ENCODE data around the gene ARID3A.
A peak's percentile ranks its signal among the peaks of the same experiment; 100 is the strongest.
"Not testable (repeated sequence)": the region's sequence is repeated elsewhere in the genome, so short reads cannot be mapped to it uniquely, and the experiment has no call there.

The ARID3A gene

GRCh38 chr19:925526-926322 lies at the start of gene ARID3A:
TSS of gene ARID3A (plus strand) at chr19:926035. CDS start at chr19:929529, 3,494 bp downstream.
- DNase-seq (ENCODE audit: low spot score) = peak; percentile 89

GRCh38 chr19:876089-876488 lies 49.7 kb upstream of the ARID3A start:
- DNase-seq (ENCODE audit: low spot score) = no peak

GRCh38 chr19:876780-877314 lies 49.0 kb upstream of the ARID3A start:
- no peak for DNase-seq (ENCODE audit: low spot score)

- DNase-seq (ENCODE audit: low spot score) = not testable (repeated sequence)
Observed at GRCh38 chr19:877992-878660, 47.7 kb upstream of the ARID3A start.

GRCh38 chr19:878751-879561 lies 46.9 kb upstream of the ARID3A start:
- not testable (repeated sequence) for DNase-seq (ENCODE audit: low spot score)

GRCh38 chr19:879711-880438 lies 46.0 kb upstream of the ARID3A start:
- DNase-seq (ENCODE audit: low spot score) = no peak

GRCh38 chr19:881385-882071 lies 44.3 kb upstream of the ARID3A start:
- no peak for DNase-seq (ENCODE audit: low spot score)

GRCh38 chr19:882871-883497 lies 42.9 kb upstream of the ARID3A start:
- no peak for DNase-seq (ENCODE audit: low spot score)

- DNase-seq (ENCODE audit: low spot score) = no peak
Observed at GRCh38 chr19:883661-884211, 42.1 kb upstream of the ARID3A start.

GRCh38 chr19:884420-885211 lies 41.2 kb upstream of the ARID3A start:
- no peak for DNase-seq (ENCODE audit: low spot score)

- DNase-seq (ENCODE audit: low spot score) = no peak
Observed at GRCh38 chr19:885536-886224, 40.2 kb upstream of the ARID3A start.

- peak; percentile 63 for DNase-seq (ENCODE audit: low spot score)
Observed at GRCh38 chr19:887072-887471, 38.8 kb upstream of the ARID3A start.

- no peak for DNase-seq (ENCODE audit: low spot score)
Observed at GRCh38 chr19:887599-887998, 38.2 kb upstream of the ARID3A start.

- DNase-seq (ENCODE audit: low spot score) = no peak
Observed at GRCh38 chr19:888581-889385, 37.1 kb upstream of the ARID3A start.

GRCh38 chr19:889662-890295 lies 36.1 kb upstream of the ARID3A start:
- no peak for DNase-seq (ENCODE audit: low spot score)

- no peak for DNase-seq (ENCODE audit: low spot score)
Observed at GRCh38 chr19:890831-891230, 35.0 kb upstream of the ARID3A start.

- not testable (repeated sequence) for DNase-seq (ENCODE audit: low spot score)
Observed at GRCh38 chr19:891421-892200, 34.2 kb upstream of the ARID3A start.

Data from AG08395 (cell line).